DND-41 (cell line): Measurements from ENCODE around the gene SLC2A13.

Source experiments
- ATAC-seq: fragments of 200-7000 bp; cut with Tn5 transposase; 3 replicates; pipeline ENCODE4 v1.9.1; 2021; ENCODE audit warnings: low read depth; ENCODE audit not compliant: insufficient read depth
- DNase-seq: peaks from one replicate; pipeline ENCODE4 v3.0.0-alpha.2; 2020
- H2AFZ ChIP-seq: 2 replicates; pipeline ENCODE4 v1.6.0; 2012; ENCODE audit warnings: low read depth, low read length
- H3K27ac ChIP-seq: 2 replicates; pipeline ENCODE4 v1.5.1; 2012; ENCODE audit warnings: low read length, inconsistent platforms
- H3K27me3 ChIP-seq: fragments of 200-600 bp; sonication (generic); 2 replicates; pipeline ENCODE4 v1.6.0; 2012; ENCODE audit warnings: low read length, mild to moderate bottlenecking, inconsistent platforms; ENCODE audit not compliant: insufficient read depth, poor library complexity
- H3K36me3 ChIP-seq: 2 replicates; pipeline ENCODE4 v1.5.1; 2012; ENCODE audit warnings: low read length, inconsistent platforms; ENCODE audit not compliant: insufficient read depth
- H3K4me1 ChIP-seq: 2 replicates; pipeline ENCODE4 v1.5.1; 2012; ENCODE audit warnings: mild to moderate bottlenecking, low read length; ENCODE audit not compliant: insufficient read depth
- H3K4me2 ChIP-seq: 2 replicates; pipeline ENCODE4 v1.6.0; 2012; ENCODE audit warnings: mild to moderate bottlenecking, moderate library complexity, low read length, inconsistent platforms; ENCODE audit not compliant: insufficient read depth
- H3K4me3 ChIP-seq, 2 experiments: fragments of 200-600 bp in 1 of 2; shearing (Covaris generic) in 1 of 2; 2 replicates each; pipeline ENCODE4 v1.5.1; 2012 to 2016; ENCODE audit warnings: inconsistent platforms in 2 of 2, low read length in 2 of 2, mild to moderate bottlenecking in 2 of 2, low read depth in 1 of 2, moderate library complexity in 1 of 2
- H3K79me2 ChIP-seq: 2 replicates; pipeline ENCODE4 v1.6.0; 2012; ENCODE audit warnings: low read length, inconsistent platforms; ENCODE audit not compliant: insufficient read depth
- H3K9ac ChIP-seq: 2 replicates; pipeline ENCODE4 v1.6.0; 2012; ENCODE audit warnings: low read depth, mild to moderate bottlenecking, inconsistent platforms, low read length, moderate library complexity
- H3K9me3 ChIP-seq: 2 replicates; pipeline ENCODE4 v1.5.1; 2012; ENCODE audit warnings: low read length, moderate library complexity, mild to moderate bottlenecking, inconsistent platforms; ENCODE audit not compliant: insufficient read depth, severe bottlenecking
- H4K20me1 ChIP-seq: 2 replicates; pipeline ENCODE4 v1.6.0; 2012; ENCODE audit warnings: low read length; ENCODE audit not compliant: insufficient read depth
- CTCF ChIP-seq: IDR thresholded peaks from 2 replicates; pipeline ENCODE4 v1.5.1; 2012; ENCODE audit warnings: borderline replicate concordance, low read length, moderate library complexity, mild to moderate bottlenecking; ENCODE audit not compliant: poor library complexity, severe bottlenecking; ENCODE audit errors: extremely low read depth
- EZH2 ChIP-seq: IDR thresholded peaks from 3 replicates; pipeline ENCODE4 v1.6.1; 2012; ENCODE audit warnings: borderline replicate concordance, low read depth, mild to moderate bottlenecking, moderate library complexity, low read length, inconsistent platforms; ENCODE audit not compliant: severe bottlenecking

SLC2A13 gene

GRCh38 chr12:39830171-39830570 lies 275.7 kb downstream of the SLC2A13 start:
- Histone ChIP-seq H4K20me1 (no peaks in the 10 kb centered on the region), H3K36me3 (no peaks in the 10 kb centered on the region), H3K4me2 (no peak overlapping the region), H3K9me3 (no peaks in the 10 kb centered on the region), H3K27ac (no peak overlapping the region), H3K79me2 (no peaks in the 10 kb centered on the region), H2AFZ (no peak overlapping the region), H3K4me1 (no peaks in the 10 kb centered on the region), H3K4me3 (no peak overlapping the region), H3K9ac (no peak overlapping the region), H3K27me3 (no peaks in the 10 kb centered on the region)
- TF ChIP-seq EZH2 (no peak), CTCF (no peak)
- ATAC-seq, result no peak
- DNase-seq, result no peak

- H3K4me1 ChIP-seq, result no peaks in the 10 kb centered on the region
- DNase-seq (no peak), ATAC-seq (no peak)
- H2AFZ ChIP-seq, result no peak overlapping the region
- TF ChIP-seq EZH2 (no peak), CTCF (no peak)
- H3K36me3 ChIP-seq, result no peaks in the 10 kb centered on the region
- no peaks in the 10 kb centered on the region for H4K20me1 ChIP-seq
- H3K4me3 ChIP-seq, result no peak overlapping the region
- H3K9ac ChIP-seq, result no peak overlapping the region
- no peaks in the 10 kb centered on the region for H3K9me3 ChIP-seq
- no peaks in the 10 kb centered on the region for H3K27me3 ChIP-seq
- H3K27ac ChIP-seq, result no peak overlapping the region
- H3K79me2 ChIP-seq, result no peaks in the 10 kb centered on the region
- H3K4me2 ChIP-seq, result no peak overlapping the region
Measured at GRCh38 chr12:39824505-39825212, 281.2 kb downstream of the SLC2A13 start.

- Histone ChIP-seq H3K9me3 (no peaks in the 10 kb centered on the region), H3K36me3 (no peaks in the 10 kb centered on the region), H3K27ac (no peak overlapping the region), H3K4me2 (no peak overlapping the region), H3K9ac (no peak overlapping the region), H4K20me1 (no peaks in the 10 kb centered on the region), H3K4me3 (no peak overlapping the region), H2AFZ (no peak overlapping the region), H3K27me3 (no peaks in the 10 kb centered on the region), H3K79me2 (no peaks in the 10 kb centered on the region), H3K4me1 (no peaks in the 10 kb centered on the region)
- DNase-seq (no peak), ATAC-seq (no peak)
- TF ChIP-seq CTCF, result no peak
- no peak for TF ChIP-seq EZH2
Measured at GRCh38 chr12:39816671-39817185, 289.2 kb downstream of the SLC2A13 start.
